SK-N-SH treated with all-trans-retinoic acid at 6 μM for 48 hours (cell line): ENCODE measurements around the gene NR1H3.

Experiments
- ARNTL ChIP-seq: fragments of 450-650 bp; formaldehyde crosslinking; IDR thresholded peaks from 2 replicates; pipeline ENCODE4 v1.5.0; 2020; ENCODE audit warnings: low read depth, mild to moderate bottlenecking, moderate library complexity, borderline replicate concordance
- OSR1 ChIP-seq: fragments of 250-450 bp; sonication (Bioruptor Pico); IDR thresholded peaks from 2 replicates; pipeline ENCODE4 v1.8.0; 2022; ENCODE audit warnings: moderate library complexity, mild to moderate bottlenecking, inconsistent platforms
- PATZ1 ChIP-seq: fragments of 250-450 bp; sonication (Bioruptor Pico); IDR thresholded peaks from 2 replicates; pipeline ENCODE4 v1.8.0; 2020; ENCODE audit warnings: mild to moderate bottlenecking, moderate library complexity, borderline replicate concordance
- POU6F1 ChIP-seq: fragments of 250-450 bp; sonication (Bioruptor Pico); IDR thresholded peaks from 2 replicates; pipeline ENCODE4 v1.8.0; 2021; ENCODE audit warnings: low read depth, mild to moderate bottlenecking, moderate library complexity, borderline replicate concordance
- ZNF70 ChIP-seq: fragments of 450-650 bp; formaldehyde crosslinking; IDR thresholded peaks from 2 replicates; pipeline ENCODE4 v1.5.0; 2020; ENCODE audit warnings: mild to moderate bottlenecking, moderate library complexity
- ZNF8 ChIP-seq: fragments of 450-650 bp; formaldehyde crosslinking; IDR thresholded peaks from 2 replicates; pipeline ENCODE4 v1.5.0; 2020; ENCODE audit warnings: mild to moderate bottlenecking, moderate library complexity

- TF ChIP-seq POU6F1 (CRISPR knock-in tag) (no peak), PATZ1 (no peak), ZNF70 (CRISPR knock-in tag) (no peak), OSR1 (no peak), ZNF8 (CRISPR knock-in tag) (no peak), ARNTL (CRISPR knock-in tag) (no peak)
These were observed 17.9 kb upstream of the NR1H3 start for GRCh38 chr11:47239852-47240251.
